SK-N-SH (cell line): ENCODE data around the gene ABHD15. TPM values are rescaled to one million over a fixed set of nuclear protein-coding genes. Genes with fewer than 3 reads are reported as not detected.

Source experiments
- CTCF ChIA-PET: fragments of 300-600, 350-600 bp; formaldehyde crosslinking; extraction: SDS; loops from one replicate; lab custom pipeline; 2021; lab: Yijun Ruan, JAX
- POLR2A ChIA-PET: fragments of 350-600 bp; sonication (Branson Sonifier 250); formaldehyde crosslinking; extraction: SDS; loops from one replicate; lab custom pipeline; 2020; ENCODE audit warnings: antibody characterized with exemption, inconsistent platforms; lab: Yijun Ruan, JAX
- DNase-seq: peaks from one replicate; pipeline ENCODE4 v3.0.0; 2012
- H2AFZ ChIP-seq: fragments of 200-600 bp; sonication (generic); 2 replicates; pipeline ENCODE4 v1.8.1; 2016; ENCODE audit warnings: antibody characterized with exemption, mild to moderate bottlenecking, low read depth
- H3F3A ChIP-seq: fragments of 200-600 bp; sonication (generic); replicated peaks from 2 replicates; pipeline ENCODE3; 2016; ENCODE audit warnings: antibody characterized with exemption, mild to moderate bottlenecking; ENCODE audit not compliant: insufficient read depth
- H3K27ac ChIP-seq, 2 experiments: fragments of 200-500 bp in 1 of 2; fragments of 200-600 bp in 1 of 2; sonication (Bioruptor generic) in 1 of 2; sonication (generic), shearing (Covaris generic) in 1 of 2; 2 replicates each; pipeline versions ENCODE4 v1.5.1 to v1.6.1; 2014 to 2016; ENCODE audit warnings: low read depth in 2 of 2, inconsistent platforms in 1 of 2, low read length in 1 of 2, mild to moderate bottlenecking in 1 of 2, mixed read lengths in 1 of 2
- H3K27me3 ChIP-seq: fragments of 200-600 bp; sonication (generic), shearing (Covaris generic); 2 replicates; pipeline ENCODE4 v1.6.1; 2016; ENCODE audit warnings: mixed run types; ENCODE audit not compliant: insufficient read depth
- H3K36me3 ChIP-seq, 2 experiments: fragments of 200-500 bp in 1 of 2; fragments of 200-600 bp in 1 of 2; sonication (Bioruptor generic) in 1 of 2; sonication (generic) in 1 of 2; replicated peaks in 1 of 2; 2 replicates each; pipeline versions ENCODE3 to v1.5.1; 2014 to 2016; ENCODE audit warnings: low read length in 1 of 2, mild to moderate bottlenecking in 1 of 2; ENCODE audit not compliant: insufficient read depth in 2 of 2, control insufficient read depth in 1 of 2
- H3K4me1 ChIP-seq, 2 experiments: fragments of 200-500 bp in 1 of 2; fragments of 200-600 bp in 1 of 2; sonication (Bioruptor generic) in 1 of 2; sonication (generic), shearing (Covaris generic) in 1 of 2; 2 replicates each; pipeline versions ENCODE4 v1.5.1 to v1.6.1; 2014 to 2016; ENCODE audit warnings: low read depth in 1 of 2, low read length in 1 of 2, mixed run types in 1 of 2; ENCODE audit not compliant: insufficient read depth in 2 of 2, control insufficient read depth in 1 of 2
- H3K4me2 ChIP-seq: fragments of 200-600 bp; sonication (generic), shearing (Covaris generic); 2 replicates; pipeline ENCODE4 v1.6.1; 2017; ENCODE audit warnings: mixed run types
- H3K4me3 ChIP-seq, 2 experiments: fragments of 200-500 bp in 1 of 2; fragments of 200-600 bp in 1 of 2; sonication (Bioruptor generic) in 1 of 2; sonication (generic), shearing (Covaris generic) in 1 of 2; 2 replicates each; pipeline versions ENCODE4 v1.5.1 to v1.8.1; 2014 to 2016; ENCODE audit warnings: low read depth in 2 of 2, inconsistent platforms in 1 of 2, low read length in 1 of 2, mild to moderate bottlenecking in 1 of 2, mixed read lengths in 1 of 2, moderate library complexity in 1 of 2
- H3K79me2 ChIP-seq: fragments of 200-600 bp; sonication (generic); 2 replicates; pipeline ENCODE4 v1.8.1; 2017; ENCODE audit warnings: mild to moderate bottlenecking; ENCODE audit not compliant: insufficient read depth
- H3K9ac ChIP-seq: fragments of 200-600 bp; sonication (generic); 2 replicates; pipeline ENCODE4 v1.6.1; 2017; ENCODE audit warnings: mixed run types
- H3K9me2 ChIP-seq: fragments of 200-600 bp; sonication (generic); 2 replicates; pipeline ENCODE4 v1.6.1; 2017; ENCODE audit warnings: mixed run types
- H3K9me3 ChIP-seq: fragments of 200-600 bp; sonication (generic); 2 replicates; pipeline ENCODE4 v1.6.1; 2017; ENCODE audit warnings: mixed run types, mild to moderate bottlenecking, moderate library complexity
- H4K20me1 ChIP-seq: fragments of 200-600 bp; sonication (generic); 2 replicates; pipeline ENCODE4 v1.6.1; 2017; ENCODE audit warnings: mild to moderate bottlenecking, mixed run types; ENCODE audit not compliant: insufficient read depth
- ELF1 ChIP-seq: IDR thresholded peaks from 2 replicates; pipeline ENCODE4 v1.4.0; 2012
- FOSL2 ChIP-seq: IDR thresholded peaks from 2 replicates; pipeline ENCODE4 v1.4.0; 2012; ENCODE audit warnings: low read depth, mild to moderate bottlenecking, moderate library complexity, borderline replicate concordance
- IRF3 ChIP-seq: fragments of 150-350 bp; IDR thresholded peaks from 2 replicates; pipeline ENCODE4 v1.6.1; 2016; ENCODE audit warnings: mild to moderate bottlenecking, low read depth, low read length
- JUND ChIP-seq: IDR thresholded peaks from 2 replicates; pipeline ENCODE4 v1.4.0; 2012
- MAX ChIP-seq: IDR thresholded peaks from 2 replicates; pipeline ENCODE4 v1.4.0; 2012; ENCODE audit warnings: low read depth
- MEF2A ChIP-seq: IDR thresholded peaks from 2 replicates; pipeline ENCODE4 v1.4.0; 2012; ENCODE audit warnings: low read depth, borderline replicate concordance
- NFIC ChIP-seq: IDR thresholded peaks from 2 replicates; pipeline ENCODE4 v1.4.0; 2012; ENCODE audit warnings: borderline replicate concordance
- NRF1 ChIP-seq: IDR thresholded peaks from 2 replicates; pipeline ENCODE4 v1.6.1; 2012; ENCODE audit warnings: low read depth, mild to moderate bottlenecking, low read length
- RAD21 ChIP-seq: IDR thresholded peaks from 2 replicates; pipeline ENCODE4 v1.6.1; 2012; ENCODE audit warnings: mild to moderate bottlenecking, low read length
- REST ChIP-seq: IDR thresholded peaks from 2 replicates; pipeline ENCODE4 v1.6.1; 2012; ENCODE audit warnings: mild to moderate bottlenecking, low read depth, low read length, moderate library complexity
- RFX5 ChIP-seq: IDR thresholded peaks from 2 replicates; pipeline ENCODE4 v1.6.1; 2012; ENCODE audit warnings: mild to moderate bottlenecking, improper control_type of control experiment, low read length
- RXRA ChIP-seq: IDR thresholded peaks from 2 replicates; pipeline ENCODE4 v1.4.0; 2012; ENCODE audit warnings: low read depth, mild to moderate bottlenecking, borderline replicate concordance
- SIN3A ChIP-seq: IDR thresholded peaks from 2 replicates; pipeline ENCODE4 v1.6.1; 2012; ENCODE audit warnings: low read depth, mild to moderate bottlenecking, low read length, moderate library complexity, borderline replicate concordance
- TCF12 ChIP-seq: IDR thresholded peaks from 2 replicates; pipeline ENCODE4 v1.4.0; 2012
- TEAD4 ChIP-seq: IDR thresholded peaks from 2 replicates; pipeline ENCODE4 v1.4.0; 2012; ENCODE audit warnings: mild to moderate bottlenecking, borderline replicate concordance; ENCODE audit not compliant: insufficient read depth
- USF1 ChIP-seq: IDR thresholded peaks from 2 replicates; pipeline ENCODE4 v1.4.0; 2012; ENCODE audit warnings: low read depth, borderline replicate concordance
- USF2 ChIP-seq: fragments of 150-350 bp; IDR thresholded peaks from 2 replicates; pipeline ENCODE4 v1.6.1; 2017; ENCODE audit warnings: antibody characterized with exemption, low read length, low read depth, borderline replicate concordance
- ZBTB33 ChIP-seq: IDR thresholded peaks from 2 replicates; pipeline ENCODE4 v1.4.0; 2012; ENCODE audit warnings: low read depth, borderline replicate concordance
- WGBS: methylation state at CpG from one replicate; pipeline ENCODE4 v1.1.6; 2017; ENCODE audit warnings: low lambda C conversion rate; 5-methylcytosine and 5-hydroxymethylcytosine counted together
- polyA plus RNA-seq, 3 experiments: library from polyadenylated mRNA; depleted of rRNA; stranded (reverse); fragments of >200 nt; gene quantifications; 2 replicates each; pipeline ENCODE4 v1.2.3, GENCODE V29; 2012

ABHD15 gene
- polyA plus RNA-seq, 1 of the 3 experiments (the other 2 are of a cell fraction) = 7.0 TPM

- no peak for TF ChIP-seq SIN3A
- no peak for TF ChIP-seq MAX
- no peak for TF ChIP-seq RAD21
- TF ChIP-seq RFX5 = no peak
- no peak for TF ChIP-seq ZBTB33
- no peak for TF ChIP-seq RXRA
- no peak for TF ChIP-seq NRF1
- TF ChIP-seq USF2 = no peak
- TF ChIP-seq FOSL2 = no peak
- TF ChIP-seq IRF3 = no peak
- TF ChIP-seq MEF2A = no peak
- no peak for TF ChIP-seq USF1
- no peak for TF ChIP-seq JUND
- TF ChIP-seq TEAD4 = no peak
- no peak for TF ChIP-seq REST
- no peak for TF ChIP-seq TCF12
- no peak for TF ChIP-seq ELF1
- TF ChIP-seq NFIC = no peak
- TF ChIP-seq, all 33 proteins: peak for 0
- DNase-seq = no peak
- WGBS = 93% methylated on average over 4 of the region's 4 CpGs
- ChIA-PET CTCF (interaction anchor here (0.9 to 3.1 kb wide), 2 partner anchors 13 to 174 kb away, joined by 3 to 14 read pairs; no protein-coding TSS in a partner anchor), POLR2A (no interaction called here)
- H4K20me1 ChIP-seq = no peaks in the 10 kb centered on the region
- peaks cover 52 to 55% of the 10 kb centered on the region in 2 experiments for H3K36me3 ChIP-seq
- H3K27me3 ChIP-seq = no peaks in the 10 kb centered on the region
- peaks cover 0 to 3% of the 10 kb centered on the region in 2 experiments; a peak in 2 of 4 replicates for H3K4me1 ChIP-seq
- no peak overlapping the region for H3K27ac ChIP-seq
- no peaks in the 10 kb centered on the region for H3K9me2 ChIP-seq
- no peak overlapping the region for H3K4me2 ChIP-seq
- no peak overlapping the region for H3K9ac ChIP-seq
- H3K9me3 ChIP-seq = no peaks in the 10 kb centered on the region
- no peak overlapping the region for H2AFZ ChIP-seq
- no peaks in the 10 kb centered on the region for H3K79me2 ChIP-seq
- no peak overlapping the region for H3K4me3 ChIP-seq
- no peaks in the 10 kb centered on the region for H3F3A ChIP-seq
Observed at GRCh38 chr17:29544066-29544465, 22.8 kb downstream of the ABHD15 start.
